CD14-positive monocyte (primary cell): ENCODE results near the gene CD248. TPM values are rescaled to one million over a fixed set of nuclear protein-coding genes. Genes with fewer than 3 reads are reported as not detected.
"Not testable (repeated sequence)": the region's sequence is repeated elsewhere in the genome, so short reads cannot be mapped to it uniquely, and the experiment has no call there.

ENCODE experiments used
- DNase-seq, 3 donors: peaks; one replicate each; pipeline ENCODE4 v3.0.0-alpha.2; 2011 to 2022
- H2AFZ ChIP-seq: 2 replicates; pipeline ENCODE4 v1.6.0; 2012; ENCODE audit warnings: mild to moderate bottlenecking, low read depth, low read length, inconsistent platforms; ENCODE audit not compliant: insufficient read depth, poor library complexity, severe bottlenecking
- H3K27ac ChIP-seq, 2 donors: 1 replicate in 1 of 2; 2 replicates in 1 of 2; pipeline ENCODE4 v1.5.1; 2012 to 2013; ENCODE audit warnings: low read length in 2 of 2, control low read depth in 1 of 2, inconsistent platforms in 1 of 2, low read depth in 1 of 2, mild to moderate bottlenecking in 1 of 2
- H3K27me3 ChIP-seq, 2 donors: one replicate each; pipeline versions ENCODE4 v1.6.0 to v1.6.1; 2011 to 2013; ENCODE audit warnings: low read length in 2 of 2; ENCODE audit not compliant: control insufficient read depth in 2 of 2, insufficient read depth in 2 of 2
- H3K36me3 ChIP-seq, 2 donors: replicated peaks in 1 of 2; 1 replicate in 1 of 2; 2 replicates in 1 of 2; pipeline versions ENCODE4 v1.5.1 to v1.6.1; 2012 to 2013; ENCODE audit warnings: low read length in 2 of 2, control low read depth in 1 of 2, inconsistent platforms in 1 of 2, mild to moderate bottlenecking in 1 of 2; ENCODE audit not compliant: insufficient read depth in 2 of 2, control insufficient read depth in 1 of 2
- H3K4me1 ChIP-seq, 2 donors: 1 replicate in 1 of 2; 2 replicates in 1 of 2; pipeline versions ENCODE4 v1.5.1 to v1.6.1; 2012 to 2013; ENCODE audit warnings: low read length in 2 of 2, control low read depth in 1 of 2, inconsistent platforms in 1 of 2, mild to moderate bottlenecking in 1 of 2, moderate library complexity in 1 of 2; ENCODE audit not compliant: insufficient read depth in 2 of 2, control insufficient read depth in 1 of 2
- H3K4me2 ChIP-seq: replicated peaks from 2 replicates; pipeline ENCODE3; 2012; ENCODE audit warnings: low read length, moderate library complexity, mild to moderate bottlenecking; ENCODE audit not compliant: poor library complexity, severe bottlenecking; ENCODE audit errors: extremely low read depth
- H3K4me3 ChIP-seq, 3 experiments: fragments of 200-600 bp in 1 of 3; sonication (generic) in 1 of 3; replicated peaks in 1 of 3; 1 replicate in 2 of 3; 2 replicates in 1 of 3; pipeline ENCODE4 v1.5.1; 2011 to 2013; ENCODE audit warnings: low read length in 3 of 3, mild to moderate bottlenecking in 3 of 3, control low read depth in 2 of 3, low read depth in 2 of 3, inconsistent platforms in 1 of 3, moderate library complexity in 1 of 3
- H3K79me2 ChIP-seq: 2 replicates; pipeline ENCODE4 v1.6.0; 2012; ENCODE audit warnings: mild to moderate bottlenecking, control low read depth, inconsistent platforms, low read length, moderate library complexity; ENCODE audit not compliant: insufficient read depth
- H3K9ac ChIP-seq: 2 replicates; pipeline ENCODE4 v1.6.0; 2017; ENCODE audit warnings: low read length, mild to moderate bottlenecking; ENCODE audit not compliant: insufficient read depth, poor library complexity, severe bottlenecking
- H3K9me3 ChIP-seq, 2 donors: replicated peaks in 1 of 2; 1 replicate in 1 of 2; 2 replicates in 1 of 2; pipeline versions ENCODE4 v1.5.1 to v1.6.1; 2012 to 2013; ENCODE audit warnings: low read length in 2 of 2, control low read depth in 1 of 2; ENCODE audit not compliant: control insufficient read depth in 1 of 2, insufficient read depth in 1 of 2
- H4K20me1 ChIP-seq: 2 replicates; pipeline ENCODE4 v1.6.0; 2012; ENCODE audit warnings: mild to moderate bottlenecking, low read length, control low read depth, moderate library complexity; ENCODE audit not compliant: insufficient read depth
- H3K27ac Mint-ChIP-seq, 7 donors: one replicate each; pipeline ENCODE4 v1.8.0; 2020; ENCODE audit warnings: mild to moderate bottlenecking in 7 of 7, mixed read lengths in 7 of 7, moderate library complexity in 6 of 7, inconsistent platforms in 2 of 7
- H3K27me3 Mint-ChIP-seq, 3 donors: one replicate each; pipeline ENCODE4 v1.8.0; 2021 to 2022; ENCODE audit warnings: low read depth in 3 of 3, mild to moderate bottlenecking in 3 of 3, mixed read lengths in 3 of 3, moderate library complexity in 3 of 3, inconsistent platforms in 1 of 3
- H3K36me3 Mint-ChIP-seq, 2 donors: one replicate each; pipeline ENCODE4 v1.8.0; 2020; ENCODE audit warnings: mixed read lengths in 2 of 2, inconsistent platforms in 1 of 2, mild to moderate bottlenecking in 1 of 2
- H3K4me1 Mint-ChIP-seq: one replicate; pipeline ENCODE4 v1.8.0; 2020; ENCODE audit warnings: mild to moderate bottlenecking, mixed read lengths
- H3K4me3 Mint-ChIP-seq, 2 donors: one replicate each; pipeline ENCODE4 v1.8.0; 2020; ENCODE audit warnings: mild to moderate bottlenecking in 2 of 2, mixed read lengths in 2 of 2, moderate library complexity in 1 of 2
- H3K9me3 Mint-ChIP-seq, 7 donors: one replicate each; pipeline ENCODE4 v1.8.0; 2020 to 2022; ENCODE audit warnings: mixed read lengths in 7 of 7, mild to moderate bottlenecking in 6 of 7, moderate library complexity in 6 of 7, inconsistent platforms in 2 of 7
- WGBS: methylation state at CpG from one replicate; pipeline ENCODE4 v1.1.5; 2013; ENCODE audit warnings: missing lambda C conversion rate; ENCODE audit not compliant: insufficient coverage; 5-methylcytosine and 5-hydroxymethylcytosine counted together
- intact Hi-C, 2 donors: fragments of 100-400 bp; cut with micrococcal nuclease; formaldehyde crosslinking; loops; one replicate each; pipeline versions ENCODE4 v1.15.0 to v1.15.1; 2023
- polyA plus RNA-seq, 3 donors: library from polyadenylated mRNA; depleted of rRNA in 1 of 3; unstranded in 2 of 3; stranded (reverse) in 1 of 3; fragments of 300-500 nt in 2 of 3; fragments of >200 nt in 1 of 3; fragmentation: Illumina TruSeq in 2 of 3; gene quantifications; 1 replicate in 2 of 3; 2 replicates in 1 of 3; pipeline ENCODE4 v1.2.3, GENCODE V29; 2012 to 2021
- TF ChIP-seq, protein P1 (sequence below): fragments of 200-600 bp; IDR thresholded peaks from one replicate; pipeline ENCODE4 v1.8.0; 2022; ENCODE audit warnings: antibody characterized with exemption, mild to moderate bottlenecking

Gene CD248
- polyA plus RNA-seq, 3 donors = 0.05 to 0.13 TPM; not detected in 1

DNA sequence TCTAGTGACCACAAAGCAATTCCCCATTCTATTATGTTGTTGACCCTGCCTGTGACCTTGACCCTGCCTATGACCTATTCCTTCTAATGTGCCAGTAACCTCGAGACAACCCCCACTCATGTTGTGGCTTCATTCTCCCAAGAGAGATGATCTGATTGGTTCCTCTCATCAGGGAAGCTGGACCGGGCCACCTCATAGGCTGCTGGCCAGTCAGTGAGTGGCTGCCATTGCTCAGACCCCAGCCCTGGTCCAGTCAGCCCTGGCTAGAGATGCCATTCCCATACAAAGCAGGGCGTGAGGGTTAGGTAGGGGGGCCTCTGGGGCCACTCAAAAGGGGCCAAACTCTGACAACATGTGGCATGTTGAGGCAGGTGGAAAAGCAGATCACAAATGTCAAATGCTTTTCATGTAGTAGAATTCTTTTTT lies 42.8 kb upstream of the CD248 start:
- no peaks in the 10 kb centered on the region for H3K9me3 ChIP-seq
- intact Hi-C loops = no loop called here
- Mint-ChIP-seq H3K9me3 (peaks cover 0 to 1% (median 0%) of the 10 kb centered on the region in 7 donors), H3K4me1 (no peaks in the 10 kb centered on the region), H3K4me3 (no peak overlapping the region), H3K36me3 (no peaks in the 10 kb centered on the region), H3K27ac (no peak overlapping the region), H3K27me3 (peaks cover 0 to 6% (median 6%) of the 10 kb centered on the region in 3 donors)
- no peaks in the 10 kb centered on the region for H4K20me1 ChIP-seq
- H3K9ac ChIP-seq = no peak overlapping the region
- peak in 1 of 3 donors; percentile 3 for DNase-seq
- TF ChIP-seq, protein P1, sequence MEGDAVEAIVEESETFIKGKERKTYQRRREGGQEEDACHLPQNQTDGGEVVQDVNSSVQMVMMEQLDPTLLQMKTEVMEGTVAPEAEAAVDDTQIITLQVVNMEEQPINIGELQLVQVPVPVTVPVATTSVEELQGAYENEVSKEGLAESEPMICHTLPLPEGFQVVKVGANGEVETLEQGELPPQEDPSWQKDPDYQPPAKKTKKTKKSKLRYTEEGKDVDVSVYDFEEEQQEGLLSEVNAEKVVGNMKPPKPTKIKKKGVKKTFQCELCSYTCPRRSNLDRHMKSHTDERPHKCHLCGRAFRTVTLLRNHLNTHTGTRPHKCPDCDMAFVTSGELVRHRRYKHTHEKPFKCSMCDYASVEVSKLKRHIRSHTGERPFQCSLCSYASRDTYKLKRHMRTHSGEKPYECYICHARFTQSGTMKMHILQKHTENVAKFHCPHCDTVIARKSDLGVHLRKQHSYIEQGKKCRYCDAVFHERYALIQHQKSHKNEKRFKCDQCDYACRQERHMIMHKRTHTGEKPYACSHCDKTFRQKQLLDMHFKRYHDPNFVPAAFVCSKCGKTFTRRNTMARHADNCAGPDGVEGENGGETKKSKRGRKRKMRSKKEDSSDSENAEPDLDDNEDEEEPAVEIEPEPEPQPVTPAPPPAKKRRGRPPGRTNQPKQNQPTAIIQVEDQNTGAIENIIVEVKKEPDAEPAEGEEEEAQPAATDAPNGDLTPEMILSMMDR = no peak
- no peak overlapping the region for H2AFZ ChIP-seq
- no peaks in the 10 kb centered on the region for H3K79me2 ChIP-seq
- no peaks in the 10 kb centered on the region for H3K27me3 ChIP-seq
- no peaks in the 10 kb centered on the region for H3K36me3 ChIP-seq
- H3K4me1 ChIP-seq = no peaks in the 10 kb centered on the region
- no peak overlapping the region for H3K4me3 ChIP-seq
- no peak overlapping the region for H3K27ac ChIP-seq
- no peak overlapping the region for H3K4me2 ChIP-seq
- 50% methylated on average over 1 of the region's 3 CpGs for WGBS

DNA sequence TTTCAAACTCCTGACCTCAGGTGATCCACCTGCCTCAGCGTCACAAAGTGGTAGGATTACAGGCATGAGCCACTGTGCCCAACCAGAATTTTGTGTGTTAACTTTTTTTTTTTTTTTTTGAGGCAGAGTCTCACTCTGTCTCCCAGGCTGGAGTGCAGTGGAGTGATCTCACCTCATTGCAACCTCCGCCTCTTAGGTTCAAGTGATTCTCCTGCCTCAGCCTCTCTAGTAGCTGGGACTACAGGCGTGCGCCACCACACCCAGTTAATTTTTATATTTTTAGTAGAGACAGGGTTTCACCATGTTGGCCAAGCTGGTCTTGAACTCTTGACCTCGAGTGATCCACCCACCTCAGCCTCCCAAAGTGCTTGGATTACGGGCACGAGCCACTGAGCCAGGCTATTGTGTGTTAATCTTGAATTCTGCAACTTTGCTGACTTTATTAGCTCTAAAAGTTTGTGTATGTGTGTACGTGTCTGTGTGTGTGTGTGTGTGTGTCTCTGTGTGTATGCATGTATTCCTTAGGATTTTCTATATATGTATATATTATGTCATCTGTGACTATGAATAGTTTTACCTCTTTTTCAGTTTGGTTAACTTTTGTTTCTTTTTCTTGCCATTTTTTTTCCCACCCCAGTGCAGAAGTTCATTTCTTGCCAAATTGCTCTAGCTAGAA lies 33.9 kb upstream of the CD248 start:
- H3K9me3 ChIP-seq, H4K20me1 ChIP-seq, DNase-seq, H3K9ac ChIP-seq, H2AFZ ChIP-seq, H3K36me3 ChIP-seq, H3K4me3 ChIP-seq, H3K79me2 ChIP-seq, H3K9me3 Mint-ChIP-seq, H3K4me2 ChIP-seq, H3K27ac Mint-ChIP-seq, H3K27ac ChIP-seq, H3K4me3 Mint-ChIP-seq, H3K27me3 ChIP-seq, H3K36me3 Mint-ChIP-seq, intact Hi-C loops: not testable (repeated sequence)
- Mint-ChIP-seq H3K4me1 (peaks cover 11% of the 10 kb centered on the region), H3K27me3 (peaks cover 5 to 22% (median 11%) of the 10 kb centered on the region in 3 donors)
- peaks cover 15 to 16% of the 10 kb centered on the region in 2 donors for H3K4me1 ChIP-seq
- WGBS = no CpG with 5 or more reads among the region's 8 CpGs
